ENCODE data around the gene MYOM3.

The MYOM3 gene

GRCh38 chr1:24096009-24096738 is 15.8 kb downstream of the MYOM3 start:
- ATAC-seq: no peak

GRCh38 chr1:24095140-24095859 is 16.6 kb downstream of the MYOM3 start:
- ATAC-seq: no peak

More at GRCh38 chr1:24096009-24096738, 15.8 kb downstream of the MYOM3 start:
- DNase-seq: no peak

GRCh38 chr1:24094554-24094953 is 17.4 kb downstream of the MYOM3 start:
- DNase-seq (no peak), ATAC-seq (no peak)

More at GRCh38 chr1:24095140-24095859, 16.6 kb downstream of the MYOM3 start:
- DNase-seq: no peak

- no peak for DNase-seq
- no peak for ATAC-seq
These were observed 18.2 kb downstream of the MYOM3 start for GRCh38 chr1:24093732-24094131.

- DNase-seq (no peak), ATAC-seq (no peak)
These were observed 19.0 kb downstream of the MYOM3 start for GRCh38 chr1:24092979-24093378.

GRCh38 chr1:24091971-24092482 is 19.9 kb downstream of the MYOM3 start:
- ATAC-seq: peak; percentile 79

GRCh38 chr1:24090736-24091135 is 21.2 kb downstream of the MYOM3 start:
- ATAC-seq: no peak

More at GRCh38 chr1:24091971-24092482, 19.9 kb downstream of the MYOM3 start:
- peak; percentile 37 for DNase-seq

GRCh38 chr1:24089743-24090555 is 22.0 kb downstream of the MYOM3 start:
- DNase-seq: no peak
- no peak for ATAC-seq

More at GRCh38 chr1:24090736-24091135, 21.2 kb downstream of the MYOM3 start:
- no peak for DNase-seq

GRCh38 chr1:24089027-24089742 is 22.8 kb downstream of the MYOM3 start:
- no peak for ATAC-seq
- DNase-seq: no peak

- no peak for ATAC-seq
- DNase-seq: no peak
These were observed 25.5 kb downstream of the MYOM3 start for GRCh38 chr1:24086466-24086865.

- no peak for DNase-seq
- no peak for ATAC-seq
These were observed 26.4 kb downstream of the MYOM3 start for GRCh38 chr1:24085546-24085945.

- no peak for DNase-seq
- ATAC-seq: no peak
These were observed 26.9 kb downstream of the MYOM3 start for GRCh38 chr1:24085007-24085406.

GRCh38 chr1:24084050-24084449 is 27.9 kb downstream of the MYOM3 start:
- ATAC-seq (no peak), DNase-seq (no peak)

GRCh38 chr1:24082372-24082771 is 29.6 kb downstream of the MYOM3 start:
- no peak for ATAC-seq
- DNase-seq: no peak

- ATAC-seq (no peak), DNase-seq (no peak)
These were observed 30.7 kb downstream of the MYOM3 start for GRCh38 chr1:24081190-24081589.

GRCh38 chr1:24080131-24080530 is 31.8 kb downstream of the MYOM3 start:
- DNase-seq (no peak), ATAC-seq (no peak)

- DNase-seq (no peak), ATAC-seq (no peak)
These were observed 34.5 kb downstream of the MYOM3 start for GRCh38 chr1:24077278-24077978.

GRCh38 chr1:24075946-24076345 is 36.0 kb downstream of the MYOM3 start:
- DNase-seq (no peak), ATAC-seq (no peak)

- DNase-seq (no peak), ATAC-seq (no peak)
These were observed 36.4 kb downstream of the MYOM3 start for GRCh38 chr1:24075590-24075854.

- DNase-seq (no peak), ATAC-seq (no peak)
These were observed 36.9 kb downstream of the MYOM3 start for GRCh38 chr1:24074817-24075589.

- peak; percentile 7 for ATAC-seq
These were observed 37.7 kb downstream of the MYOM3 start for GRCh38 chr1:24074196-24074595.

More at GRCh38 chr1:24074196-24074595, 37.7 kb downstream of the MYOM3 start:
- no peak for DNase-seq
